Adipocyte (in vitro differentiated cells): ENCODE data around the gene NEDD9.

Experiments
- DNase-seq: peaks from one replicate; pipeline ENCODE4 v3.0.0-alpha.2; 2015; ENCODE audit warnings: low read depth
- H3K27me3 ChIP-seq: replicated peaks from 2 replicates; pipeline ENCODE4 v1.7.0; 2013; ENCODE audit warnings: mild to moderate bottlenecking, low read length, moderate library complexity; ENCODE audit not compliant: control insufficient read depth, insufficient read depth
- H3K36me3 ChIP-seq: 2 replicates; pipeline ENCODE4 v1.7.0; 2013; ENCODE audit warnings: low read length, mild to moderate bottlenecking, moderate library complexity; ENCODE audit not compliant: control insufficient read depth, insufficient read depth, severe bottlenecking
- H3K4me1 ChIP-seq: 2 replicates; pipeline ENCODE4 v1.7.0; 2013; ENCODE audit warnings: mild to moderate bottlenecking, low read length, moderate library complexity; ENCODE audit not compliant: control insufficient read depth, insufficient read depth
- H3K4me3 ChIP-seq: 2 replicates; pipeline ENCODE4 v1.7.0; 2013; ENCODE audit warnings: mild to moderate bottlenecking, low read length, moderate library complexity
- H3K9ac ChIP-seq: 2 replicates; pipeline ENCODE4 v1.7.0; 2013; ENCODE audit warnings: mild to moderate bottlenecking, low read length, moderate library complexity
- H3K9me3 ChIP-seq: 2 replicates; pipeline ENCODE4 v1.7.0; 2013; ENCODE audit warnings: mild to moderate bottlenecking, low read length, moderate library complexity; ENCODE audit not compliant: control insufficient read depth

NEDD9 gene

GRCh38 chr6:11258260-11259237 lies 26.1 kb upstream of the NEDD9 start:
- Histone ChIP-seq H3K36me3 (no peaks in the 10 kb centered on the region), H3K9me3 (no peaks in the 10 kb centered on the region), H3K27me3 (no peaks in the 10 kb centered on the region), H3K9ac (no peak overlapping the region), H3K4me1 (peaks cover 24% of the 10 kb centered on the region), H3K4me3 (no peak overlapping the region)
- no peak for DNase-seq

DNA sequence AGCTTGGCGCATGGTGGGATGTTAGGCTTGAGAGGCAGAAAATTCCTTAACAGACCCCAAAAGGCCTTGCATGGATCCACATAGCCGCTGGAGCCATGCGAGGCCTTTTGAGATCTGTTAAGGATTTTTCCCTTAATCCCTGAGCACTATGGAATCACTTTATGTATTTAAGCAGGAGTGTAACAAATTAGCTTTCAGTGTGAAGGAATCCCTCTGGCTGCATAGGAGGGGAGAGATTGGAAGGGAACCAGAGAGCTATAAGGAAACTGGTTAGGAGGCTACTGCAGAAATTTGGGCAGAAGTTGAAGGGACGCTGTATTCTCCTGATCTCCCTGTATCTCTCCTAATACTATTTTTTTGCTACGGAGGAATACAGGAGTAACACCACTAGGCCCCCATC lies 23.1 kb upstream of the NEDD9 start:
- no peak for DNase-seq
- no peaks in the 10 kb centered on the region for H3K9me3 ChIP-seq
- no peaks in the 10 kb centered on the region for H3K36me3 ChIP-seq
- H3K4me3 ChIP-seq, result no peak overlapping the region
- no peaks in the 10 kb centered on the region for H3K27me3 ChIP-seq
- peaks cover 34% of the 10 kb centered on the region for H3K4me1 ChIP-seq
- H3K9ac ChIP-seq, result no peak overlapping the region

DNA sequence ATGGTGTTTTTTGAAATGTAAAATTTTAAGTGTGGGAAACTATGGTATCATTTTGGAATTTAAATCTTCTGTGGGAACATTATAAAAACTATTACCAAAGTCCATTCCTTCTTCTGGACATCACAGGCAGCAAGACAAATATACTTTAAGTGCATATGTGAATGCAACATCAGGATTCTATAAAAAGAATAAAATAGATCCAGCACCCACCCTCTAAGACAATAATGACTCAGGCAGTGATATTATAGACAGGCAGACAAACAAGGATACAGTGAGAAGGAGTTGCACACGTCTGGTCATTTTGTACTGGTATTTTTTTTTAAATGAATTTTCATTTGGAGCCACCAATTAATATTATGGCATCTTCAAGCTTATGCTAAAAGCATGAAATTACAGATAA lies 21.1 kb upstream of the NEDD9 start:
- peak; percentile 53 for DNase-seq
- Histone ChIP-seq H3K9me3 (peaks cover 3% of the 10 kb centered on the region), H3K9ac (no peak overlapping the region), H3K4me1 (peaks cover 34% of the 10 kb centered on the region), H3K36me3 (no peaks in the 10 kb centered on the region), H3K27me3 (no peaks in the 10 kb centered on the region), H3K4me3 (no peak overlapping the region)

GRCh38 chr6:11251553-11252360 lies 19.3 kb upstream of the NEDD9 start:
- peak; percentile 64 for DNase-seq
- Histone ChIP-seq H3K27me3 (no peaks in the 10 kb centered on the region), H3K9ac (peak overlapping the region; percentile 75), H3K9me3 (peaks cover 3% of the 10 kb centered on the region), H3K4me1 (peaks cover 34% of the 10 kb centered on the region), H3K36me3 (no peaks in the 10 kb centered on the region), H3K4me3 (peak overlapping the region; percentile 35)

DNA sequence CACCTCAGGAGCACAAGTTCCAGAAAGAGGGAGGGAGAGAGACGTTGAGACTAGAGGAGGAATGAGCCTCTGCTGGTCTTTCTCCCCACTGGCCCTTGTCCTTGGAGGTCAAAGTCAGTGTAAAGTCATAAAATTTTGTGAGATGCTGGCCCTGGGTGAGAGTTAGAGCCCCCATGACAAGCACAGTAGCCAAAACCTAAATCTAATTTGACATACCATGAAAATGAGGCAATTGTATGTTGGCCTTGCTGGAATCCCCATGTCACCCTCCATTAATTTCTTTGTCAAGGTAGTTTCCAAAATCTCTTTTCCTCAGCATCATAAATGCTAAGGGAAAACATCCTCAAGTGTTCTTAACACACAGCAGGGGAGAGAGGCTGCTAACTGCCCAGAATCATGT lies 17.6 kb upstream of the NEDD9 start:
- peaks cover 3% of the 10 kb centered on the region for H3K9me3 ChIP-seq
- no peaks in the 10 kb centered on the region for H3K36me3 ChIP-seq
- DNase-seq, result no peak
- H3K4me3 ChIP-seq, result no peak overlapping the region
- H3K4me1 ChIP-seq, result peaks cover 43% of the 10 kb centered on the region
- H3K9ac ChIP-seq, result no peak overlapping the region
- H3K27me3 ChIP-seq, result no peaks in the 10 kb centered on the region

- Histone ChIP-seq H3K9ac (no peak overlapping the region), H3K36me3 (no peaks in the 10 kb centered on the region), H3K27me3 (no peaks in the 10 kb centered on the region), H3K4me3 (no peak overlapping the region), H3K9me3 (peaks cover 3% of the 10 kb centered on the region), H3K4me1 (peaks cover 46% of the 10 kb centered on the region)
- DNase-seq, result no peak
Observed at GRCh38 chr6:11248974-11249761, 16.7 kb upstream of the NEDD9 start.

DNA sequence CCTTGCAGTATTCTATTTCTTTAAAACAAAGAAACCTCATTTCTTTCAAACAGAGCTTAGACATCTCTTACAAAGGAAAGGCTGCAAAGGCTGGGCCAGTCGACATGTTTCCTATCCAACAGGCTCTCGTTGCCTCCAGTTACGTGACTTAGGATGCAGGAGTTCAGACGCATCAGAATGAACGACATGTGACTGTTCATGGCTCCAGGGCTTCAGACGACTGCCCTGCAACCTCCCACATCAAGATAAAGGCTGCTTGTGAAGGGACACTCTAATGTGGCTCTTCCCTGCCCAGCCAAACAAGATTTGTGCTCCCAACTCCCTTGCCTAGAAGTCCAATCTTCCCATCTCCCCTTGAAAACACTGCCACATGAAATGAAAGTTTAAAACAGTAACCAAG lies 14.3 kb upstream of the NEDD9 start:
- no peak for DNase-seq
- Histone ChIP-seq H3K4me1 (peaks cover 48% of the 10 kb centered on the region), H3K36me3 (no peaks in the 10 kb centered on the region), H3K4me3 (no peak overlapping the region), H3K9me3 (peaks cover 3% of the 10 kb centered on the region), H3K27me3 (no peaks in the 10 kb centered on the region), H3K9ac (no peak overlapping the region)

DNA sequence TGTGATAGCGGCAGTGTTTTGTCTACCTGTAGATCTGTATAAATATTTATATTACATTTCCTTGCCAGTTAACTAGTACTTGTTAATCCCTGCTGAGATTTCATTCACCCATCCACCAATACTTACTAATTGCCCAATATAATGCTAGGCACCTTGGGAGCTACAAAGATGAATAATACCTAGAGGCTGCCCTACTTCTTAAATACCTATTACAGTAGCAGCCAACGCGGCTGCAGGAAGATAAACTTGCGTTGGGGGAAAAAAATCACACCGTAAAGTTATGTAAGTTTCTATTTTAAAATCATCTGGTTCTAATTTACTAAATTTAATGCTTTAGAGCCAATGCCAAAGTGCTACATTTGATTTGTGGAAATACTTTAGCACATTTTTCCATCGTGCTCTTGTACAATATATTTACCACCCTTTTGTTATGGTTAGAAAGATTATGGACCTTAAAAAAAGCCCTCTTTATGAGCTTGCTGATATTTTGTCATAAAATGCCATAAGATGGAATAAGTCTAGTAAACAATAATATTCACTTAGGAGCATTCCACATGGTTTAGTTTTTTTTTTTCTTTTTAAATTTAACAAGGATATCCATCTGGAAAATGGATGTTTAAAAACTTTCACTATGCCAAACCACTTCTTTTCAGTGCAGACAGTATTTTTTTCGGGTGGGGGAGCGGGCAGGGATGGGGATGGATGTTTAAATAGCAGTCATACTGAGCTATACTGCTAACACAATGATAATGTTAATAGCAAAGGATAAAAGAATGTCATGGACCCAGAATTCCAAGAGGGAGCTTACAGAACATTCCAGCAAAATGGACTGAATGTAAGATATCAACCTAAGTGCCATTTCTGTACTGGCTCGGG lies 13.2 kb upstream of the NEDD9 start:
- H3K9me3 ChIP-seq, result peaks cover 3% of the 10 kb centered on the region
- peaks cover 38% of the 10 kb centered on the region for H3K4me1 ChIP-seq
- H3K4me3 ChIP-seq, result no peak overlapping the region
- peak overlapping the region; percentile 2 for H3K9ac ChIP-seq
- no peaks in the 10 kb centered on the region for H3K36me3 ChIP-seq
- H3K27me3 ChIP-seq, result no peaks in the 10 kb centered on the region
- DNase-seq, result peak; percentile 65

DNA sequence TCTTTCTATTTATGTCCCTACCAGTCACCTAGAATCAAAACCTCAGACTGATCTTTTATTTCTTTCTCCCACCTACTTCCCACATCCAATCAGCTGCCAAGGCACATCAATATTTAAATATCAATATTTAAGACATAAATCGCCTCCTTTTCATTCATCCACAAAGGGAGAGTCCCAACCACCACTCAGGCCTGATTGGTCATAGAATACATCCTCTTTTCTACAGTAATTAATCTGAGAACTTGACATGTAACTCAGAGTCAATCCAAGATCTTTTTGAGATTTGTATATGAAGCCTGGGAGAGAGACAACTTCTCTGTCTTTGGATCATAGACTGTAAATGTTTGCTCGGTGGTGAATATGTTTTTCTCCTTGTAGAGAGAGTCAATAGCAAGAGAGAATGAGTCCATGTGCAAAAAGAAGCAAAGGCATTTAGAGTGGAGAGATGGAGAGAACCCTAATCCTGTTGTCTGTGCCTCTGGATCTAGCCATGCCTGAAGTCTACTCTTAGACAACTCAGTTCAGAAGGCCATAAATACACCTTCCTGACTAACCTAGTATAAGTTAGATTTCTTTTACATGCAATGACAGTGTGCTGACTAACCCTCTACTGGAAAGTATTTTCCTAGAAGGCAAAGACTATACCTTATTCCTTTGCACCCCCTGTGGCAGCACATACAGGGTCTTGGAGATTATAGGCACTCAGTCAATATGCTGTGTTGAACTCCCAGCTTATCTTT lies 12.1 kb upstream of the NEDD9 start:
- Histone ChIP-seq H3K4me1 (peaks cover 34% of the 10 kb centered on the region), H3K27me3 (no peaks in the 10 kb centered on the region), H3K36me3 (no peaks in the 10 kb centered on the region), H3K9me3 (peaks cover 3% of the 10 kb centered on the region), H3K9ac (no peak overlapping the region), H3K4me3 (no peak overlapping the region)
- DNase-seq, result no peak

GRCh38 chr6:11243861-11244260 lies 11.4 kb upstream of the NEDD9 start:
- Histone ChIP-seq H3K27me3 (no peaks in the 10 kb centered on the region), H3K4me1 (peaks cover 34% of the 10 kb centered on the region), H3K4me3 (no peak overlapping the region), H3K36me3 (no peaks in the 10 kb centered on the region), H3K9ac (no peak overlapping the region), H3K9me3 (no peaks in the 10 kb centered on the region)
- no peak for DNase-seq
